ENCODE data around the gene PLAC8L1. TPM values are rescaled to one million over a fixed set of nuclear protein-coding genes. Genes with fewer than 3 reads are reported as not detected.
"Not testable (repeated sequence)": the region's sequence is repeated elsewhere in the genome, so short reads cannot be mapped to it uniquely, and the experiment has no call there.

PLAC8L1 gene
- total RNA-seq, 3 donors from 2014 or later, result 0.70 TPM; not detected in 2

DNA sequence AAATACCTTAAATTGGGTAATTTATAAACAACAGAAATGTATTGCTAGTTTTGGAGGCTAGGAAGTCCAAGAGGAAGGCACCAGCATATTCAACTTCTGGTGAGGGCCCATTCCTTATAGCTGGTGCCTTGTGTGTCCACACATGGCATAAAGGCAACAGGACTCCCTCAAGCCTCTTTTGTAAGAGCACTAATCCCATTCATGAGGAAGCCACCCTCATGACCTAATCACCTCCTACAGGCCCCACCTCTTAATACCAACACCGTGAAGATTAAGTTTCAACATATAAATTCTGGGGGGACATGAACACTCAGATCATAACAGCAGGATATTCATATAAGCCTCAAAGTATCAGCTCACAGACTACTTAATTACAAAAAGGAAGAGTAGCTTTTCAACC, 4.0 kb upstream of the PLAC8L1 start:
- intact Hi-C loops (cut with DNase I, micrococcal nuclease), result no loop called here
- Histone ChIP-seq H3K4me1 (ENCODE audit: low read depth) (no peaks in the 10 kb centered on the region), H3K9me3 (no peaks in the 10 kb centered on the region), H3K4me3 (no peak overlapping the region), H3K36me3 (ENCODE audit: low read depth) (no peaks in the 10 kb centered on the region)
- DNase-seq (no peak), ATAC-seq (no peak)
- TF ChIP-seq, protein P1, sequence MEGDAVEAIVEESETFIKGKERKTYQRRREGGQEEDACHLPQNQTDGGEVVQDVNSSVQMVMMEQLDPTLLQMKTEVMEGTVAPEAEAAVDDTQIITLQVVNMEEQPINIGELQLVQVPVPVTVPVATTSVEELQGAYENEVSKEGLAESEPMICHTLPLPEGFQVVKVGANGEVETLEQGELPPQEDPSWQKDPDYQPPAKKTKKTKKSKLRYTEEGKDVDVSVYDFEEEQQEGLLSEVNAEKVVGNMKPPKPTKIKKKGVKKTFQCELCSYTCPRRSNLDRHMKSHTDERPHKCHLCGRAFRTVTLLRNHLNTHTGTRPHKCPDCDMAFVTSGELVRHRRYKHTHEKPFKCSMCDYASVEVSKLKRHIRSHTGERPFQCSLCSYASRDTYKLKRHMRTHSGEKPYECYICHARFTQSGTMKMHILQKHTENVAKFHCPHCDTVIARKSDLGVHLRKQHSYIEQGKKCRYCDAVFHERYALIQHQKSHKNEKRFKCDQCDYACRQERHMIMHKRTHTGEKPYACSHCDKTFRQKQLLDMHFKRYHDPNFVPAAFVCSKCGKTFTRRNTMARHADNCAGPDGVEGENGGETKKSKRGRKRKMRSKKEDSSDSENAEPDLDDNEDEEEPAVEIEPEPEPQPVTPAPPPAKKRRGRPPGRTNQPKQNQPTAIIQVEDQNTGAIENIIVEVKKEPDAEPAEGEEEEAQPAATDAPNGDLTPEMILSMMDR (IDR thresholded peaks at IDR 0.05), result no peak

DNA sequence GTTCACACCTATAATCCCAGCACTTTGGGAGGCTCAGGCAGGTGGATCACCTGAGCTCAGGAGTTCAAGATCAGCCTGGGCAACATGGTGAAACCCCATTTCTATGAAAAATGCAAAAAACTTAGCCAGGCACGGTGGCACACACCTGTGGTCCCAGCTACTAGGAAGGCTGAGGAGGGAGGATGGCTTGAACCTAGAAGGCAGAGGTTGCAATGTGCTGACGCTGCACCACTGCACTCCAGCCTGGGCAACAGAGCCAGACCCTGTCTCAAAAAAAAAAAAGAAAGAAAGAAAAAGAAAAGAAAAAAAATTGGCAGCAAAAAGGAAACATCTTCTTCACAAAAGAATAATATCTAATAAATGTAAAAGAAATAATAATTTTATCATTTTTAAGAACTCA, 3.5 kb upstream of the PLAC8L1 start:
- intact Hi-C loops (cut with DNase I, micrococcal nuclease); H3K9me3 ChIP-seq; DNase-seq; H3K36me3 ChIP-seq (ENCODE audit: low read depth); H3K4me1 ChIP-seq (ENCODE audit: low read depth); H3K4me3 ChIP-seq; ATAC-seq: not testable (repeated sequence)

DNA sequence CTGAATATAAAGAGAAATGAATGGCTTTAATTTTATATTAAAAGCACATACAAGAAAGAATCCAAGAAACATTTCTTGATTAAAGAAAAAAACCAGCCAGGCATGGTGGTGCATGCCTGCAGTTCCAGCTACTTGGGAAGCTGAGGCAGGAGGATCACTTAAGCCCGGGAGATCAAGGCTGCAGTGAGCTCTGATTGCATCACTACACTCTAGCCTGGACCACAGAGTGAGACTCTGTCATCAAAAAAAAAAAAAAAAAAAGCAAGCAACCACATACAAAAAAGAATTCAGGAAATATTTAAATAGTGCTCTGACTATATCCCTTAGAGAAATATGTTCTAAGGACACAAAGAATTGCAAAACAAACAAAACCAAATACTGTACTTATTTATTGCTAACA, 2.5 kb upstream of the PLAC8L1 start:
- no peak overlapping the region for H3K4me3 ChIP-seq
- ATAC-seq (no peak), DNase-seq (no peak)
- H3K9me3 ChIP-seq, result no peaks in the 10 kb centered on the region
- no peaks in the 10 kb centered on the region for H3K4me1 ChIP-seq (ENCODE audit: low read depth)
- H3K36me3 ChIP-seq (ENCODE audit: low read depth), result no peaks in the 10 kb centered on the region
- intact Hi-C loops (cut with DNase I, micrococcal nuclease), result no loop called here
- TF ChIP-seq, protein P1 (IDR thresholded peaks at IDR 0.05), result no peak

DNA sequence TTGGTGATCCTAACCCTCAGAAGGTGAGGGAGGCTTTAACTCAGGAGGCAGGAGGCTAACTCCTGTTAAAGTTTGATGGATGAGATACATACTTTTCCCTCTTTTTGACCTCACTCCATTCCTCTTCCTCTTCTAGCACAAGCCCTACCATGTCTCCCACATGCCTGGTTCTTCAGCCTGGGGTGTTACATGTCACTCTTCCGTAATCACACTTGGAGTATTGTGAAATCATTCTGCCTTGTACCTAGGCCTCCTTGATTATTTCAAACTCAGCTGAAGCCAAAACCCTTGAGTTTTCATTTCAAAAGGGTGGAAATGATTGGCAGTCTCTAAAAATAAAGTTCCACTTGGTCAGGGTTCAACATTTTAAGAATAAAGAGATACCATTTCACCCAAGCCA, 1.8 kb downstream of the PLAC8L1 start:
- DNase-seq, result no peak
- no peak for ATAC-seq
- Histone ChIP-seq H3K4me1 (ENCODE audit: low read depth) (no peaks in the 10 kb centered on the region), H3K36me3 (ENCODE audit: low read depth) (no peaks in the 10 kb centered on the region), H3K4me3 (no peak overlapping the region), H3K9me3 (no peaks in the 10 kb centered on the region)
- TF ChIP-seq, protein P1 (IDR thresholded peaks at IDR 0.05), result no peak
- intact Hi-C loops (cut with DNase I, micrococcal nuclease), result no loop called here

DNA sequence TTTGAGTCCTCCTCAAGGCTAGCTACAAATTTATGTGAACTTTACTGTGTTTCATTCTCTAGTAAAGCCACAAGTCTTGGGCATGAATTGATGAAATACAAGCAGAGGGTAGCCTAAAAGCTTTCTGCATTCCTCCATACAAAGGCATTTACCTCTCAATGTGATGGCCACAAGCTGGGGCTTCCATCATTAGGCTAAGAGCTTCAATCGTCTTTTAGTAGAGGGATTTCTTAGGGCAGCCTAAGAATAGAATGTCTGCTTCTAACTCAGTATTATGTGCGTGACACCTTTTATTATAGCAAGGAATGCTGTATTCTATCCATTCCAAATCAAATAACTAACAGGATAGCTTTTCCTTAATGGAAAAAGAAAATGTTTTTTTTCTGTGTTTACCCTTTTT, 3.7 kb downstream of the PLAC8L1 start:
- H3K36me3 ChIP-seq (ENCODE audit: low read depth), result no peaks in the 10 kb centered on the region
- no peaks in the 10 kb centered on the region for H3K9me3 ChIP-seq
- intact Hi-C loops (cut with DNase I, micrococcal nuclease), result no loop called here
- no peak overlapping the region for H3K4me3 ChIP-seq
- DNase-seq (no peak), ATAC-seq (no peak)
- TF ChIP-seq, protein P1 (IDR thresholded peaks at IDR 0.05), result no peak
- H3K4me1 ChIP-seq (ENCODE audit: low read depth), result no peaks in the 10 kb centered on the region

DNA sequence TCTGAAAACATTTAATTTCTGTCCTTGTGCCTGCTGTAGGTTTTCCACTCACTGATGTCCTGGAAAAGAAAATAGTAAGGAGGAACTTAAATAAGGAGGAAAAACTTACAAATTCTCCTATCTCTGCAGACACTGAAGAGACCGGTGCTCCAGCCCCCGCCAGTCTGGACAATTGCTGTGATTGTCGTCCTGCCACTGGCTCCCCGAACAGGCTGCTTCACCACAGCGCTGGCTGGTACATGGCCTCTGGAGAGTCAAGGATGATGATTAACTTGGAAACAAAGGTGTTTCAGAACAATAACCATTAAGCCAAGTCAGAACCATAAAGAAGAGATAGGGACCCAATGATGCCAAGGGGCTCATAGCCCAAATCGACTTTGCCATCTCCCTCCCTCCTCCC, 7.3 kb downstream of the PLAC8L1 start:
- ATAC-seq, result no peak
- H3K4me3 ChIP-seq, result no peak overlapping the region

More for the DNA sequence above, 7.3 kb downstream of the PLAC8L1 start:
- Histone ChIP-seq H3K9me3 (no peaks in the 10 kb centered on the region), H3K4me1 (ENCODE audit: low read depth) (no peaks in the 10 kb centered on the region), H3K36me3 (ENCODE audit: low read depth) (no peaks in the 10 kb centered on the region)
- intact Hi-C loops (cut with DNase I, micrococcal nuclease), result no loop called here
- TF ChIP-seq, protein P1 (IDR thresholded peaks at IDR 0.05), result no peak
- DNase-seq, result no peak

Data from mucosa of descending colon (tissue), 3 donors.